Measurements from ENCODE around the gene SUCLG1.
A peak's percentile ranks its signal among the peaks of the same experiment; 100 is the strongest.
"Not testable (repeated sequence)": the region's sequence is repeated elsewhere in the genome, so short reads cannot be mapped to it uniquely, and the experiment has no call there.

SUCLG1 gene

GRCh38 chr2:84427235-84428138 lies 31.6 kb downstream of the SUCLG1 start:
- H3K4me3 ChIP-seq (ENCODE audit: low read depth, low read length) = no peak overlapping the region

DNA sequence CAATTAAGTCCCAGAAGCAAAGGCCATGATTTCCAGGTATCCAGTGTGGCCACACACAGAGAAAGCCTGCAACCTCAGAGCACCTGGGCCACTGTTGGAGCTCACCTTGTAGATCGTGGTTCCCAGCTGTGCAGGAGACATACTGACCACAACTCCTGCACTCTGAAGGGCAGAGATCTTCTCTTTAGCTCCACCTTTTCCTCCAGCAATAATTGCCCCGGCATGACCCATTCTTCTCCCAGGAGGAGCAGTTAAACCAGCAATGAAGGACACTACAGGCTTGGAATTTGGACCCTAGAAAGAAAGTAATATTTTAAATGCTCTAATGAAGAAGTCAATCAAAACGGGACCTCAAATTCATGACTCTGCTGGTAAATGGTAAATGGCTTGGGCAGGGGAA lies 33.8 kb downstream of the SUCLG1 start:
- no peak overlapping the region for H3K4me3 ChIP-seq (ENCODE audit: low read depth, low read length)
- no peak for DNase-seq (ENCODE audit: low read depth)

More at GRCh38 chr2:84427235-84428138, 31.6 kb downstream of the SUCLG1 start:
- DNase-seq (ENCODE audit: low read depth) = no peak

DNA sequence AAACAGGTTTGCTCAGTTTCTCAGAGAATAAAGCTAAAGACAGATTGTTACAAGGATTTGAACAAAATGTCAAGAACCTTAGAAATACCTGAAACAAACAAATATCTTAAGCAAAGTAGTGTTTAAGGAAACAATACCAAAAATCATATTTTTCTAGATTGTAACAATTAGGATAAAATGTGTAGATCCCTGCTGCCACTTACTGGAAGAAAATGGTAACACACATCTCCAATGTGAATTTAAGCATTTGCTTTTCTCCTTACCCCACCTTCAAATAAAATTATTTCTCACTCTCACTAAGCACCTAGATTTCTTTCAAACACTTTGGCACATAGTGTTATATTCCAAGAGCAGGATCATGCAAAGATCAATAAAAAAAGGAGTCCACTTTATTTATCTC lies 34.9 kb downstream of the SUCLG1 start:
- no peak for DNase-seq (ENCODE audit: low read depth)

DNA sequence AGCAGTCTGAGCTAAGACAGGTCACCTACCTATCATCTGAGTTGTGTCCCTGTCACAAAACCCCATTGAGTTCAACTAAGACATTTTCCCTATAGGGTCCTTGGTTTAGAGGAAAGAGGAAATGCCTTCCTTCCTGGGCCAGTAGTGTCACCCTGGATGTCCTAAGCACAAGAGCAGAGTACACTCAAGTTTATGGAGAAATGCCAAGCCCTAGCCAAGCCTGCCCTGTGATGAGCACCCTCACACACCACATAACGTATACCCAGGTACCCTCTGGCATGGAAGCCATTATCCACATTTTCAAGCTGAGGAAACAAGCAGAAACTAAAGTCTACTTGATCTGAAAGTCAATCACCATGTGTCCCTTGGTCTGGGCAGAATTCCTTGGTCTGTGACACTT lies 37.3 kb downstream of the SUCLG1 start:
- DNase-seq (ENCODE audit: low read depth) = no peak
- no peak overlapping the region for H3K4me3 ChIP-seq (ENCODE audit: low read depth, low read length)

More for the DNA sequence above, 34.9 kb downstream of the SUCLG1 start:
- H3K4me3 ChIP-seq (ENCODE audit: low read depth, low read length) = no peak overlapping the region

DNA sequence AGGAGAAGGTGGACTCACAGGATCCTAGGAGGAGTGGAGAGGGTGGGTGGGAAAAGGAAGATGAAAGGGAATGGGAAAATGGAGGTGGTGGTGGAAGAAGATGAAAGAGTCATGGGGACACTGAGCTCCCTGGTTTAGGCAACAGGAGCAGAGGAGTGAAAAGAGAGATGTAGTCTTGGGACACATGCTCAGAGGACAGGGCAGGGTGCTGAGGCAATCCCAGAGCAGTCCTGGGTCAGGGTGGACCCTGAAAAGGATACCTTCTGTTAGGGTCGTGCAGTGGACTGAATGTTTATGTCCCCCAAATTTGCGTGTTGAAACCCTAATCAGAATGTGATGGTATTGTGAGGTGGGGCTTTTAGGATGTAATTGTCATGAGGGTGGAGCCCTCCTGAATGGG lies 37.9 kb downstream of the SUCLG1 start:
- no peak for DNase-seq (ENCODE audit: low read depth)
- H3K4me3 ChIP-seq (ENCODE audit: low read depth, low read length) = no peak overlapping the region

- DNase-seq (ENCODE audit: low read depth) = no peak
- no peak overlapping the region for H3K4me3 ChIP-seq (ENCODE audit: low read depth, low read length)
Measured at GRCh38 chr2:84417453-84418145, 41.5 kb downstream of the SUCLG1 start.

DNA sequence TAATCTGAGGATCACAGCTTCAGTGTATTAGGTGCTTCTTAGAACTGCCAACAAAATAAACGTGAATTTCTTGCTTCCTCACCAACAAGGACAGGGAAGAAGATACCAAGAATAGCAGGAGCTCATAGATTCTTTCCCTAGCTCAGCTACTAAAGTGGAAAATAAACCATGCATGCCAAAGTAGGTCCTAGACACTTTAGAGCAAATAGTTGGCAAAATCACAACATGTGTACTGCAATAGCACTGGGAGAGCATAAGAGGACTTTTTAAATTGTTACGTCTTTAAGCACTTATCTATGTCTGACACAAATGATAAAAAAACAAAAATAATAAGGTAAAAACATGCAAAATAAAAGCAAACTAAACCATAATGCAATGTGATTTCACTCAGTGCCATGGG lies 49.5 kb downstream of the SUCLG1 start:
- DNase-seq (ENCODE audit: low read depth) = no peak
- H3K4me3 ChIP-seq (ENCODE audit: low read depth, low read length) = no peak overlapping the region

- not testable (repeated sequence) for DNase-seq (ENCODE audit: low read depth); H3K4me3 ChIP-seq (ENCODE audit: low read depth, low read length)
Measured at GRCh38 chr2:84402111-84402510, 57.0 kb downstream of the SUCLG1 start.

DNA sequence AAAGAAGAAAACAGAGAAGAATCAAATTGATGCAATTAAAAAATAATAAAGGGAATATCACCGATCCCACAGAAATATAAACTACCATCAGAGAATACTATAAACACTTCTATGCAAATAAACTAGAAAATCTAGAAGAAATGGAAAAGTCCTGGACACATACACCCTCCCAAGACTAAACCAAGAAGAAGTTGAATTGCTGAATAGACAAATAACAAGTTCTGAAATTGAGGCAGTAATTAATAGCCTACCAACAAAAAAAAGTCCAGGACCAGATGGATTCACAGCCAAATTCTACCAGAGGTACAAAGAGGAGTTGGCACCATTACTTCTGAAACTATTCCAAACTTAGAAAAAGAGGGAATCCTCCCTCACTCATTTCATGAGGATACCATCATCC lies 59.2 kb downstream of the SUCLG1 start:
- H3K4me3 ChIP-seq (ENCODE audit: low read depth, low read length); DNase-seq (ENCODE audit: low read depth): not testable (repeated sequence)

GRCh38 chr2:84395820-84396219 lies 63.3 kb downstream of the SUCLG1 start:
- DNase-seq (ENCODE audit: low read depth) = peak; percentile 35
- no peak overlapping the region for H3K4me3 ChIP-seq (ENCODE audit: low read depth, low read length)

DNA sequence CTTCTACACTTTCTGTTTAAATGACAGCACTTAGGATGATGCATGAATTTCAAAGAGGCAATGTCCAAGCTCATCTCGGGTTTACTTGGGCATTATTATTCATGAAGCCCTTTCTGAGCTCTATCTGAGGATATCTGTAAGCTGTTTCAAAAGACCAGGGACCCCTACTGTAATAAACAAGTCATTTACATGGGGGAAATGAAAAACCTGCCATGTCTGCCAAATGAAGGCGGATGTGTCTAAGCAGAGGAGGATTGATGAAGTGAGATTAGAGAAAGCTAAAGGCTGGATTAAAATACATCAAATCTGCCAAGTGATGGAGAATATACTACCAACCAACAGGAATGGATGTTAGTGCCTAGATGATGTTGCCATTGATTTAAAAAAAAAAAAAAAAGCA lies 64.5 kb downstream of the SUCLG1 start:
- no peak for DNase-seq (ENCODE audit: low read depth)
- H3K4me3 ChIP-seq (ENCODE audit: low read depth, low read length) = no peak overlapping the region

DNA sequence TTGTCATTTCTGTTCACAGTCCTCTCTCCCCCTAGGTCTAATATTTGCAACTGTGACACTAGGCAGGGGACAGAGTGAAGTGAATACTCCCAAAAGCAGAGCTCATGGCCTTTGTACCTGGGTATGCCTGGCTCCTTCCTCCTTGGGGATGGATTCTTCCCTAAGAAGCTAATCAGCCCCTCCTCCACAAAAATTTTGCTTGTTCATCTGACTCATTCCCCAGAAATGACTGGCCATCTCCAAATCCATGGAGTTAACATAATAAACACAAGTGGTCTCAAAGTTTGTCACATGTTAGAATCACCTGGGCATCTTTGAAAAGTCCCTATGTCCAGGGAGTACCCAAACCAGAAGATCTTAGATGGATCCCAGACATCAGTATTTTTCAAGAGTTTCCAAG lies 65.3 kb downstream of the SUCLG1 start:
- no peak for DNase-seq (ENCODE audit: low read depth)
- no peak overlapping the region for H3K4me3 ChIP-seq (ENCODE audit: low read depth, low read length)

DNA sequence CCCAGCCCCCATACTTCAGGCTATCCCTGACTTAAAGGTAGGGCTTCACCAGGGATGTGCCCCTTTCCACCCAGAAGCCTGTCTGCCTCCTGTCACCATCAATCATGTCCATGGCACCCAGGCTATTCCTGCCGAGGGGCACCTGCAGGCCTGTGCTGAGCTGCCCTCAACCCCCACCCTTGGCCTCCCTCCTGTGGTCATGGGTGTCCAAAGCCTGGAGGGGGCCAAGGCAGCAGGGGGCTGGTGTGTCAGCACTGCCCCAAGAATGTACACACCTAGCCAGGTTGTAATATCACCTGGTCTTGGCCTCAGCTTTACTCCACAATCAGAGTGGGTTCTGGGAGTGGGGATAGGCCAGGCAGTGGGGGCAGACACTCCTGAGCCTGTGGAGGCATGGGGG lies 69.3 kb downstream of the SUCLG1 start:
- H3K4me3 ChIP-seq (ENCODE audit: low read depth, low read length) = no peak overlapping the region
- no peak for DNase-seq (ENCODE audit: low read depth)

DNA sequence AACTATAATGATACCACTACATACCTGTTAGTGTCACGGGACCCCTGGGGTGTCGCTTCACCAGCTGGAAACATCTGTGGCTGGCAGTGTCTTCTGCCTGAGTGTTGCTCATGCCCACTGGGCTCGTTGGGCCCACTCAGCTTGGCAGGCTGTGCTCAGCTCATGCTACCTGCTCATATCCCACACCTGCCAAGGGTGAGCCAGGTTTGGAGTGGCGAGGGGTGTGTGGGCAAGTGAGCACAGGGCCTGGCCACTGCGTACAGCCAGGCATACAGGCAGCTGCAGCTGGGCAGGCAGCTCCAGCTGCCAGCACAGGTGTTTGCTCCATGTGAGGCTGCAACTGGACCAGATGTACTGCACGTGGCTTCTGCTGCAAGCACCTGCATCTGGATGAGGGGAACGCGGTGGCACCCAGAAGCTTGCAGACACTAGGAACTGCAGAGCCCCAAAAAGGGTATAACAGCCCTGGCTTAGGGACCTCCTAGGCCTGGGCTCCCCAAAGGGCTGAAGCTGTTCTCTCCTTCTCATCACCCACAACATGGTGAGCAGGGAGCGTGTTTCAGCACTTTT lies 70.1 kb downstream of the SUCLG1 start:
- no peak overlapping the region for H3K4me3 ChIP-seq (ENCODE audit: low read depth, low read length)
- DNase-seq (ENCODE audit: low read depth) = no peak

GRCh38 chr2:84388133-84388532 lies 70.9 kb downstream of the SUCLG1 start:
- DNase-seq (ENCODE audit: low read depth) = no peak
- no peak overlapping the region for H3K4me3 ChIP-seq (ENCODE audit: low read depth, low read length)

GRCh38 chr2:84386336-84387040 lies 72.6 kb downstream of the SUCLG1 start:
- DNase-seq (ENCODE audit: low read depth) = no peak
- no peak overlapping the region for H3K4me3 ChIP-seq (ENCODE audit: low read depth, low read length)

- no peak overlapping the region for H3K4me3 ChIP-seq (ENCODE audit: low read depth, low read length)
- no peak for DNase-seq (ENCODE audit: low read depth)
Measured at GRCh38 chr2:84383271-84383670, 75.8 kb downstream of the SUCLG1 start.

DNA sequence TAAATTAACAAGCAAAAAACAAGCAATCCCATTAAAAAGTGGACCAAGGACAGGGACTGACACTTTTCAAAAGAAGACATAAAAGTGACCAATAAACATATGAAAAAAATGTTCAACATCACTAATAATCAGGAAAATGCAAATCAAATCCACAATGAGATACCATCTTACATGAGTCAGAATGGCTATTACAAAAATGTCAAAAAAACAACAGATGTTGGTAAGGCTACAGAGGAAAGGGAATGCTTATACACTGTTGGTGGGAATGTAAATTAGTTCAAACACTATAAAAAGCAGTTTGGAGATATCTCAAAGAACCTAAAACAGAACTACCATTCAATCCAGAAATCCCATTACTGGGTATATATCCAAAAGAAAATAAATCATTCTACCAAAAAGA lies 78.2 kb downstream of the SUCLG1 start:
- no peak for DNase-seq (ENCODE audit: low read depth)
- no peak overlapping the region for H3K4me3 ChIP-seq (ENCODE audit: low read depth, low read length)

DNA sequence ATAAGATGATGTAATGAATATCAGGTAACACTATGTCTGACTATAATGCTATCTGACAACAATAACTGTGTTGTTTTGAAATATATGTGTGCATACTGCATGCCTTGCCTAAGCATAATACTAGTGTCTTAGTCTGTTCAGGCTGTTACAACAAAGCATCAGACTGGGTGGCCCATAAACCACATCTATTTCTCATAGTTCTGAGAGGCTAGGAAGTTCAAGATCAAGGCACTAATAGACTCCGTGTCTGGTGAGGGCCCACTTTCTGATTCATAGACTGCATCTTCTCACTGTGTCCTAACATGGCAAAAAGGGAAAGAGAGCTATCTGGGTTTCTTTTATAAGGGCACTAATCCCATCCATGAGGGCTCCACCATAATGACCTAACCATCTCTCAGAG lies 80.1 kb downstream of the SUCLG1 start:
- no peak overlapping the region for H3K4me3 ChIP-seq (ENCODE audit: low read depth, low read length)
- no peak for DNase-seq (ENCODE audit: low read depth)

- H3K4me3 ChIP-seq (ENCODE audit: low read depth, low read length) = no peak overlapping the region
- no peak for DNase-seq (ENCODE audit: low read depth)
Measured at GRCh38 chr2:84375020-84375419, 84.1 kb downstream of the SUCLG1 start.
